NCI-H1694 (cell line): ENCODE measurements around the gene DMXL1.
"Not testable (repeated sequence)": the region's sequence is repeated elsewhere in the genome, so short reads cannot be mapped to it uniquely, and the experiment has no call there.

Experiments used
- DNase-seq: peaks from one replicate; lab custom pipeline; 2025; lab: John Stamatoyannopoulos, UW

DMXL1 gene

GRCh38 chr5:119063579-119064379 is 7.1 kb upstream of the DMXL1 start:
- no peak for DNase-seq

DNA sequence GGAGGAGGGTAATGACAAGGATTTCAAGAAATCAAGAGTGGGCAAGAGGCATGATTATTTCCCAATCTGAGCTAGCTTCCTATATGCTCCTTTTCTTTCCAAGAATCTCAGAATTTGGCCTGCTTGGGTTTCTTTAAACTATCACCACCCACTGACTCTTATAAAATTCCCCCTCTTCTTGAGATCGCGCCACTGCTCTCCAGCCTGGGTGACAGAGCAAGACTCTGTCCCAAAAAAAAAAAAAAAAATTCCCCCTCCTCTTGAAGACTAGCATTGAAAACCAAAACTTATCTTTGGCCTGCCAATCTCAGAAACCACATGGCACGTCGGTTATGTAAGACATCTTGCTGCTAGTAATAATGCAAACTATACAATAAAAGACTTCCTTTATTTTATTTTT is 3.4 kb upstream of the DMXL1 start:
- DNase-seq, result no peak

GRCh38 chr5:119070578-119070827 is 384 bp upstream of the DMXL1 start:
- DNase-seq, result peak; percentile 83

- DNase-seq, result no peak
These were observed 691 bp downstream of the DMXL1 start for GRCh38 chr5:119071561-119071995.

DNA sequence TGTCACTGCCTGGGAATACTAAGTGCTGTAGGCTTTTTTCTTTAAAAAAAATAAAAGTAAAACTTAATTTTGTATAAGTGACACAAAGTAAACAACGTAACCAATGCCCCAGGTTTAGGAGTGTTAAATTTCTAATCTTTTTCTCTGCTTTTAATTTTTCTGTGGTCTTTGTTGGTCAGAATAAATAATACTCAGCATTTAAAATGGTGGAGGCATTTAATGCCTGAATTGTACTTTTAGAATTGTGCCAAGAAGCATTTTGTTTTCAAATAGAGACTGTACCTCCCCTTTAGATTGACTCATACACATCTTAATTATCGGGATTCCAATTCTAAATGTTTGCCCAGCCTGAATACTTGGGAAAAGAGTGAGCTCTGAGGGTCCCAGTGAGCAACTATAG is 1.6 kb downstream of the DMXL1 start:
- no peak for DNase-seq

DNA sequence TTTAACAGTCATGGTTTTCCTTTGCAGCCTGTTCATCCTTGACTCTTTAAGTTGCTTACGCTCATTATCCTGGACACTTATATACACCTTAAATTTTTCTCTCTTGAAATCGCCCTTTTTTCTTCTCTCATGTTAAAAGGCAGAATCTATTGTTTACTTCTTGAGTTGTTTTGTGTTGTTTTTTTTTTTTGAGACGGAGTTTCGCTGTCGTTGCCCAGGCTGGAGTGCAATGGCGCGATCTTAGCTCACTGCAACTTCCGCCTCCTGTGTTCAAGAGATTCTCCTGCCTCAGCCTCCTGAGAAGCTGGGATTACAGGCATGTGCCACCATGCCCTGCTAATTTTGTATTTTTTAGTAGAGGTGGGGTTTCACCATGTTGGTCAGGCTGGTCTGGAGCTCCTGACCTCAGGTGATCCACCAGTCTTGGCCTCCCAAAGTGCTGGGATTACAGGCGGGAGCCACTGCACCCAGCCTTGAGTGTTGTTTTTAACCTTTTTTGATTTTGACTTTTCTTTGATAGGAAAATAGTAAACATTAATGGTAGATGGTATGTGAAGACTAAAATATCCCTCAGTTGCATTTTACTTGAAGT is 3.0 kb downstream of the DMXL1 start:
- not testable (repeated sequence) for DNase-seq

- DNase-seq, result no peak
These were observed 3.5 kb downstream of the DMXL1 start for GRCh38 chr5:119074419-119074818.

- DNase-seq, result not testable (repeated sequence)
These were observed 4.4 kb downstream of the DMXL1 start for GRCh38 chr5:119075269-119075668.

DNA sequence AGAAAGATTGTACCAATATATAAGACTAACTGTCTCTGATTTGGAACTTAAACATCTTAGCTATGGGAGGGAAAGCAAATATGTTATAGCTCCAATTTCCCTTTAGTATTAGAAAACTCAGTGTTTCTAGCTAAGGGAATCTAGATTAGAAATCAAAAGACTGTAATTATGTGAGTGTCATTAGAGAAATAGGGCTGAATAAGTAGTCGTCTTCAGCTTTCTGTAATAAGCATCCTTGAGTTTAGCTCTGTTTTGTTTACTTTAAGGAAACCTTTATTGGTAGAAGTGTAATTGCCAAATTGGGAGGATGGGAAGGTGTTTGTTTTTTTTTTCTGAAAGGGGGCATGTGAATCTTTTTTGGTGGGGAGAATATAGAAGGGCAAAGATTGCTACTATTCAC is 5.2 kb downstream of the DMXL1 start:
- DNase-seq, result no peak

- DNase-seq, result no peak
These were observed 6.6 kb downstream of the DMXL1 start for GRCh38 chr5:119077444-119077843.

- DNase-seq, result no peak
These were observed 7.4 kb downstream of the DMXL1 start for GRCh38 chr5:119078071-119078846.

DNA sequence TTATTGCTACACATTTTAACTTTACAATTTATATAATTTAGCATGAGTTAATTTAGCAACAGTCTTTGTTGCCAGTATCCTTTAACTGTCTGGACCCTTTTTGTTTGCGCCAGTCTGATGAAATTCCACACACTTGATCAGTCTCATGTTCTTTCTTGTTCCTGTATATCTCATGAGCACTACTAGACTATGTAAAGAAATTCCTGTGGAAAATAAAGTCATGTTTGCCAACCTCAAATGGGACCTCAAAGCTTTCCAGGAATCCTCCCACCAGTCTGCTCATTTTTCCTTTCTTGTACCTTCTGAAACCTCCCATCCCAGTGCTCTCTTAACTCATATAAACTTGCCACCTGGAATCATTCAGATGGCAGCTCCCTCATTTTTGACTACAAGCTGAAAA is 8.0 kb downstream of the DMXL1 start:
- DNase-seq, result no peak

GRCh38 chr5:119079318-119079921 is 8.5 kb downstream of the DMXL1 start:
- no peak for DNase-seq

DNA sequence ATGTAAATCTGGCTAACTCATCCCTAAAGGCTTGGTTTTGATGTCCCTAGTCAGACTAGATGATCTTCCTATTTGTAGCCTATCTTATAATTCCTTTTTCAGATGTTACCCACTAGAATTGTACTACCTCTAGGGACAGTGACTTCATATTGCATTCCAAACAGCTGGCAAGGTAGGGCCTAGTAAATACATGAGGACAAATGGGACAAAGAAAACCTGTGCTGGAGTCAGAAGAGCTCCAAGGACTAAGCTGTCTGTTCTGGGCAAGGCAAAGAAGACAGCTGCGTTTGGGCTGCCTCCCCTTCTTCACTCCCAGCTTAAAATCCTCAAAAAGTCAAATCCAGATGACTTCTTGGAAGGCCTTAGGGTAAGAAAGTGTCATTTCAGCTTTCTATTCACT is 10.0 kb downstream of the DMXL1 start:
- no peak for DNase-seq

- DNase-seq, result no peak
These were observed 11.8 kb downstream of the DMXL1 start for GRCh38 chr5:119082691-119083090.

GRCh38 chr5:119083679-119084078 is 12.8 kb downstream of the DMXL1 start:
- no peak for DNase-seq

DNA sequence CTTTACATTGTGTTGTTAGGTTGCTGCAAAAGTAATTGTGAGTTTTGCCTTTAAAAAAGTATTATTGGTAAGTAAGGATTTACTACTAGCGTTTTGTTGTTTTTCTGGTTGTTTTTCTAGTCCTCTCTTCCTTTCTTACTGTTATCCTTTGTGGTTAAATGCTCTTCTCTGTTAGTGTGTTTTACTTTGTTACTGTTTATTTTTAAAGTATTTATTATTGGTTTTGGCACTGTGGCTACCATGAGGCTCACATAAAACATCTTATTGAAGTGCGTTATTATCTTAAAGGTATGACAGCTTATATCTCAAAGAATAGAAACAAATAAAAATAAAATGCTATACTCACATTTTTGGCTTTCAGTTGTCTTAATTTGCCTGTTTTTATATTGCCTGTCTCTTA is 17.6 kb downstream of the DMXL1 start:
- DNase-seq, result no peak

GRCh38 chr5:119095611-119096010 is 24.7 kb downstream of the DMXL1 start:
- no peak for DNase-seq

DNA sequence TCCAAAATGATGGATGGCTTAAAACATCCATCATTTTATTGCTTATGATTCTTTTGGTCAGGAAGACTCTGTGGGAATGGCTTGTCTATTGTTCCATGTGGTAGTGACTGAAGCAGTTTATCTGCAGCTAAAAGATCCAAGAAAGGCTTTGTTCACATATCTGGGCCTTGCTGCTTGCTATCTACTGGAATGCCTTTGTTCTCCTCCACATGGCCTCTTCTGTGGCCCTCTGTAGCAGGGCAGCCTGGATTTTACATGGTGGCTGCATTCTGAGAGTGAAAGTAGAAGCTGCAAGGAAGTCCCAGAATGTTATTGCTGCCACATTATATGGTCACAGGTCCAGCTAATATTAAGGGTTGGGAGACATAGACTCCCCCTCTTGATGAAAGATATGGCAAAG is 35.1 kb downstream of the DMXL1 start:
- DNase-seq, result no peak

DNA sequence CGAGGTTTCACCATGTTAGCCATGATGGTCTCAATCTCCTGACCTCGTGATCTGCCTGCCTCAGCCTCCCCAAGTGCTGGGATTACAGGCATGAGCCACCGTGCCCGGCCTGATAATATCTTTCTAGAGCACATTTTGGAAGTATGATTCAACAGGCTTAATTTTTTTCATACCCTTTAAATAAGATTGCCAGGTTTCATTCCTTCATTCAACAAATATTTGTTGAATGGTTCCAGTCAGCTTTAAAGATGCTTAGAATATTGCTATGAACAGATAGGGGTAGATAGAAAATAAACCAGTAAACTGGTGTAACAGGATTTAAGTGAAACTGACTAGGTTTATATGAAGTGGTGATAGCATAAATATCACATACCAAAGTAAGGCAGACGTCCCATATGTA is 41.3 kb downstream of the DMXL1 start:
- DNase-seq, result no peak

GRCh38 chr5:119117237-119117636 is 46.4 kb downstream of the DMXL1 start:
- DNase-seq, result no peak

DNA sequence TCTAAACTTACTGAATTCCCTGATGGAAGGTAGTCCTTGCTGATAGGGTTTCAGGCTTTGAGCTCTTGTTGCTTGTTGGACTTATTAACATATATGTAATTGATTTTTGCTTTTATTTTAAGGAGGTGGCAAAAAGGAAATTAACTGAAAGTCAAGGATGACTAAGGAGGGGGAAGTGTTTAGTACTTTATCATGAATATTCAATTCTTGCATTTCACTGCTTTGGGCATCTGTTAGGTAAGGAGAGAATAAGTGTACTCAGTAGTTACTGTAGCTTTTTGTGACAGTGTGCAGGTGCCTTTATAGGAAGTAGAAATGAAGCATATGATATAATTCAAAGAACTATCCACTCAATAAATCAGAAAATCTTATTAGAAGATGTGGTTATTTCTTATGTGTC is 47.1 kb downstream of the DMXL1 start:
- DNase-seq, result no peak

- no peak for DNase-seq
These were observed 50.0 kb downstream of the DMXL1 start for GRCh38 chr5:119120893-119121292.
